HCT116 (cell line): ENCODE data around the gene SND1.

ENCODE experiments used
- CEBPB ChIP-seq: IDR thresholded peaks from 2 replicates; pipeline ENCODE4 v1.6.1; 2012; ENCODE audit warnings: low read depth
- EGR1 ChIP-seq: IDR thresholded peaks from 2 replicates; pipeline ENCODE4 v1.6.1; 2012; ENCODE audit warnings: low read depth
- FOSL1 ChIP-seq: IDR thresholded peaks from 2 replicates; pipeline ENCODE4 v1.6.1; 2012; ENCODE audit warnings: low read depth
- JUND ChIP-seq: IDR thresholded peaks from 2 replicates; pipeline ENCODE4 v1.6.1; 2012
- POLR2A ChIP-seq: IDR thresholded peaks from 2 replicates; pipeline ENCODE4 v1.7.0; 2011; ENCODE audit warnings: borderline replicate concordance; ENCODE audit not compliant: insufficient read depth, insufficient read length; ENCODE audit errors: extremely low read depth
- POLR2AphosphoS5 ChIP-seq: IDR thresholded peaks from 2 replicates; pipeline ENCODE4 v1.6.1; 2011; ENCODE audit warnings: mild to moderate bottlenecking, low read depth, low read length, moderate library complexity
- RAD21 ChIP-seq: IDR thresholded peaks from 2 replicates; pipeline ENCODE4 v1.6.1; 2012; ENCODE audit warnings: low read depth, mild to moderate bottlenecking
- SP1 ChIP-seq: IDR thresholded peaks from 2 replicates; pipeline ENCODE4 v1.6.1; 2012; ENCODE audit warnings: low read depth
- YY1 ChIP-seq: IDR thresholded peaks from 2 replicates; pipeline ENCODE4 v1.6.1; 2011; ENCODE audit warnings: low read length, low read depth, moderate library complexity, mild to moderate bottlenecking; ENCODE audit not compliant: insufficient replicate concordance; ENCODE audit errors: extremely low read depth
- ZNF274 ChIP-seq: fragments of 200-500 bp; sonication (Bioruptor generic); IDR thresholded peaks from 2 replicates; pipeline ENCODE4 v1.6.1; 2014; ENCODE audit warnings: mild to moderate bottlenecking, low read depth, low read length, inconsistent platforms
- TF ChIP-seq, protein P1 (sequence below), 3 experiments: fragments of 200-600 bp in 1 of 3; sonication (generic) in 1 of 3; IDR thresholded peaks in 2 of 3; conservative IDR thresholded peaks in 1 of 3; 2 replicates each; pipeline ENCODE4 v1.5.1; 2012 to 2017; ENCODE audit warnings: low read depth in 2 of 3, low read length in 2 of 3, antibody characterized with exemption in 1 of 3, borderline replicate concordance in 1 of 3, control low read depth in 1 of 3, mild to moderate bottlenecking in 1 of 3, mixed read lengths in 1 of 3, mixed run types in 1 of 3, moderate library complexity in 1 of 3; ENCODE audit not compliant: insufficient read depth in 1 of 3
- TF ChIP-seq, protein P2 (sequence below): IDR thresholded peaks from 2 replicates; pipeline ENCODE4 v1.6.1; 2011; ENCODE audit warnings: mild to moderate bottlenecking, low read length, moderate library complexity; ENCODE audit not compliant: insufficient replicate concordance; ENCODE audit errors: extremely low read depth
- TF ChIP-seq, protein P3 (sequence below): IDR thresholded peaks from 2 replicates; pipeline ENCODE4 v1.6.1; 2012
- TF ChIP-seq, protein P4 (sequence below): IDR thresholded peaks from 2 replicates; pipeline ENCODE4 v1.6.1; 2012; ENCODE audit warnings: low read depth

DNA sequence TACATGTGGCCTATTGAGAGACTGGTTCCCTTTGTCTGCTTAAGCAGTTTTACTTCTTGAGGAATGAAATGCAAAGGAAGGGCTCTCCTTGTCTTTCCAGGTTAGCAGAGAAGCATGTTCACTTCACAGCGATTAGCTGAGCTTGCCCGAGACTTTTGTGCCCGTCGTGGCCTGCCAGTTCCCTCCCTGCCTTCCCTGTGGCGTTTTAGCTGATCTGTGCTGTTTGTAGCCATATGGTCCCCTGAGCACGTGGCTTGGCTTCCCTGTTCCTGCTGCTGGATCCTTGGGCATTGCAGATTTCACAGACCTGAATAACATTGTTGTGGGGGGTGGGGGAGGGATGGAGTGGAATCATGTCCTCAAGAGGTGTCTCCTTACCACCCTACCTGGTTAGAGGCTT lies 61.8 kb downstream of the SND1 start:
- TF ChIP-seq, protein P1, sequence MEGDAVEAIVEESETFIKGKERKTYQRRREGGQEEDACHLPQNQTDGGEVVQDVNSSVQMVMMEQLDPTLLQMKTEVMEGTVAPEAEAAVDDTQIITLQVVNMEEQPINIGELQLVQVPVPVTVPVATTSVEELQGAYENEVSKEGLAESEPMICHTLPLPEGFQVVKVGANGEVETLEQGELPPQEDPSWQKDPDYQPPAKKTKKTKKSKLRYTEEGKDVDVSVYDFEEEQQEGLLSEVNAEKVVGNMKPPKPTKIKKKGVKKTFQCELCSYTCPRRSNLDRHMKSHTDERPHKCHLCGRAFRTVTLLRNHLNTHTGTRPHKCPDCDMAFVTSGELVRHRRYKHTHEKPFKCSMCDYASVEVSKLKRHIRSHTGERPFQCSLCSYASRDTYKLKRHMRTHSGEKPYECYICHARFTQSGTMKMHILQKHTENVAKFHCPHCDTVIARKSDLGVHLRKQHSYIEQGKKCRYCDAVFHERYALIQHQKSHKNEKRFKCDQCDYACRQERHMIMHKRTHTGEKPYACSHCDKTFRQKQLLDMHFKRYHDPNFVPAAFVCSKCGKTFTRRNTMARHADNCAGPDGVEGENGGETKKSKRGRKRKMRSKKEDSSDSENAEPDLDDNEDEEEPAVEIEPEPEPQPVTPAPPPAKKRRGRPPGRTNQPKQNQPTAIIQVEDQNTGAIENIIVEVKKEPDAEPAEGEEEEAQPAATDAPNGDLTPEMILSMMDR (IDR thresholded peaks at IDR 0.05 in 2 of 3, conservative IDR thresholded peaks at IDR 0.05 in 1 of 3; ENCODE audit: borderline replicate concordance in 1 of 3, insufficient read depth in 1 of 3, low read depth in 2 of 3, low read length in 2 of 3) = no peak
- TF ChIP-seq, protein P2, sequence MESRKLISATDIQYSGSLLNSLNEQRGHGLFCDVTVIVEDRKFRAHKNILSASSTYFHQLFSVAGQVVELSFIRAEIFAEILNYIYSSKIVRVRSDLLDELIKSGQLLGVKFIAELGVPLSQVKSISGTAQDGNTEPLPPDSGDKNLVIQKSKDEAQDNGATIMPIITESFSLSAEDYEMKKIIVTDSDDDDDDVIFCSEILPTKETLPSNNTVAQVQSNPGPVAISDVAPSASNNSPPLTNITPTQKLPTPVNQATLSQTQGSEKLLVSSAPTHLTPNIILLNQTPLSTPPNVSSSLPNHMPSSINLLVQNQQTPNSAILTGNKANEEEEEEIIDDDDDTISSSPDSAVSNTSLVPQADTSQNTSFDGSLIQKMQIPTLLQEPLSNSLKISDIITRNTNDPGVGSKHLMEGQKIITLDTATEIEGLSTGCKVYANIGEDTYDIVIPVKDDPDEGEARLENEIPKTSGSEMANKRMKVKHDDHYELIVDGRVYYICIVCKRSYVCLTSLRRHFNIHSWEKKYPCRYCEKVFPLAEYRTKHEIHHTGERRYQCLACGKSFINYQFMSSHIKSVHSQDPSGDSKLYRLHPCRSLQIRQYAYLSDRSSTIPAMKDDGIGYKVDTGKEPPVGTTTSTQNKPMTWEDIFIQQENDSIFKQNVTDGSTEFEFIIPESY = no peak
- TF ChIP-seq POLR2A (no peak), SP1 (no peak), EGR1 (no peak), RAD21 (no peak), CEBPB (no peak), POLR2AphosphoS5 (no peak), ZNF274 (no peak), YY1 (no peak), JUND (no peak), FOSL1 (no peak)
- TF ChIP-seq, protein P3, sequence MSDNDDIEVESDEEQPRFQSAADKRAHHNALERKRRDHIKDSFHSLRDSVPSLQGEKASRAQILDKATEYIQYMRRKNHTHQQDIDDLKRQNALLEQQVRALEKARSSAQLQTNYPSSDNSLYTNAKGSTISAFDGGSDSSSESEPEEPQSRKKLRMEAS = no peak
- TF ChIP-seq, protein P4, sequence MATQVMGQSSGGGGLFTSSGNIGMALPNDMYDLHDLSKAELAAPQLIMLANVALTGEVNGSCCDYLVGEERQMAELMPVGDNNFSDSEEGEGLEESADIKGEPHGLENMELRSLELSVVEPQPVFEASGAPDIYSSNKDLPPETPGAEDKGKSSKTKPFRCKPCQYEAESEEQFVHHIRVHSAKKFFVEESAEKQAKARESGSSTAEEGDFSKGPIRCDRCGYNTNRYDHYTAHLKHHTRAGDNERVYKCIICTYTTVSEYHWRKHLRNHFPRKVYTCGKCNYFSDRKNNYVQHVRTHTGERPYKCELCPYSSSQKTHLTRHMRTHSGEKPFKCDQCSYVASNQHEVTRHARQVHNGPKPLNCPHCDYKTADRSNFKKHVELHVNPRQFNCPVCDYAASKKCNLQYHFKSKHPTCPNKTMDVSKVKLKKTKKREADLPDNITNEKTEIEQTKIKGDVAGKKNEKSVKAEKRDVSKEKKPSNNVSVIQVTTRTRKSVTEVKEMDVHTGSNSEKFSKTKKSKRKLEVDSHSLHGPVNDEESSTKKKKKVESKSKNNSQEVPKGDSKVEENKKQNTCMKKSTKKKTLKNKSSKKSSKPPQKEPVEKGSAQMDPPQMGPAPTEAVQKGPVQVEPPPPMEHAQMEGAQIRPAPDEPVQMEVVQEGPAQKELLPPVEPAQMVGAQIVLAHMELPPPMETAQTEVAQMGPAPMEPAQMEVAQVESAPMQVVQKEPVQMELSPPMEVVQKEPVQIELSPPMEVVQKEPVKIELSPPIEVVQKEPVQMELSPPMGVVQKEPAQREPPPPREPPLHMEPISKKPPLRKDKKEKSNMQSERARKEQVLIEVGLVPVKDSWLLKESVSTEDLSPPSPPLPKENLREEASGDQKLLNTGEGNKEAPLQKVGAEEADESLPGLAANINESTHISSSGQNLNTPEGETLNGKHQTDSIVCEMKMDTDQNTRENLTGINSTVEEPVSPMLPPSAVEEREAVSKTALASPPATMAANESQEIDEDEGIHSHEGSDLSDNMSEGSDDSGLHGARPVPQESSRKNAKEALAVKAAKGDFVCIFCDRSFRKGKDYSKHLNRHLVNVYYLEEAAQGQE = no peak
